DMS53 (cell line): ENCODE results near the gene GCG.

Experiments used
- DNase-seq: peaks from one replicate; lab custom pipeline; 2025; lab: John Stamatoyannopoulos, UW

Gene GCG

GRCh38 chr2:162103443-162104009 lies 48.5 kb downstream of the GCG start:
- DNase-seq = peak; percentile 79

GRCh38 chr2:162100579-162100978 lies 51.5 kb downstream of the GCG start:
- no peak for DNase-seq

GRCh38 chr2:162099836-162100235 lies 52.2 kb downstream of the GCG start:
- DNase-seq = no peak
